Transverse colon (tissue), 4 donors: ENCODE measurements around the gene LGALS3BP. TPM values are rescaled to one million over a fixed set of nuclear protein-coding genes. Genes with fewer than 3 reads are reported as not detected.

Experiments used
- DNase-seq: peaks from one replicate; pipeline ENCODE4 v3.0.0-alpha.2; 2019
- H3K27ac ChIP-seq, 4 donors: fragments of 200-600 bp; sonication (generic); 2 replicates each; pipeline ENCODE4 v1.5.1; 2016 to 2018; ENCODE audit warnings: inconsistent platforms in 4 of 4
- H3K27me3 ChIP-seq: fragments of 200-600 bp; sonication (generic); 2 replicates; pipeline ENCODE4 v1.5.1; 2017; ENCODE audit warnings: inconsistent platforms
- H3K36me3 ChIP-seq, 4 donors: fragments of 200-600 bp; sonication (generic); 2 replicates each; pipeline ENCODE4 v1.5.1; 2017 to 2019; ENCODE audit warnings: inconsistent platforms in 4 of 4
- H3K4me1 ChIP-seq, 4 donors: fragments of 200-600 bp; sonication (generic); 2 replicates each; pipeline ENCODE4 v1.5.1; 2017 to 2020; ENCODE audit warnings: inconsistent platforms in 4 of 4
- H3K4me3 ChIP-seq, 4 donors: fragments of 200-600 bp; sonication (generic); 1 replicate in 1 of 4; 2 replicates in 3 of 4; pipeline versions ENCODE4 v1.5.1 to v1.6.1; 2017 to 2019; ENCODE audit warnings: inconsistent platforms in 4 of 4
- H3K9me3 ChIP-seq, 2 donors: fragments of 200-600 bp; sonication (generic); 2 replicates each; pipeline ENCODE4 v1.5.1; 2017 to 2019; ENCODE audit warnings: inconsistent platforms in 2 of 2
- CTCF ChIP-seq, 5 experiments: fragments of 200-600 bp in 3 of 5; fragments of 450-650 bp in 2 of 5; sonication (generic) in 3 of 5; IDR thresholded peaks; 1 replicate in 2 of 5; 2 replicates in 3 of 5; pipeline ENCODE4 v1.5.1; 2016 to 2017; ENCODE audit warnings: antibody characterized with exemption in 5 of 5, inconsistent platforms in 3 of 5, mild to moderate bottlenecking in 2 of 5, moderate library complexity in 1 of 5
- EP300 ChIP-seq: sonication (generic); formaldehyde crosslinking; IDR thresholded peaks from one replicate; pipeline ENCODE4 v1.6.1; 2017; ENCODE audit warnings: antibody characterized with exemption, low read depth
- POLR2A ChIP-seq: fragments of 450-650 bp; IDR thresholded peaks from one replicate; pipeline ENCODE4 v1.6.1; 2016; ENCODE audit warnings: antibody characterized with exemption, mild to moderate bottlenecking, moderate library complexity
- POLR2AphosphoS5 ChIP-seq, 3 donors: sonication (generic); formaldehyde crosslinking; IDR thresholded peaks; one replicate each; pipeline ENCODE4 v1.6.1; 2016; ENCODE audit warnings: antibody characterized with exemption in 3 of 3
- WGBS, 2 donors: methylation state at CpG; one replicate each; pipeline ENCODE4 v1.1.5; 2018; ENCODE audit warnings: low coverage in 1 of 2; 5-methylcytosine and 5-hydroxymethylcytosine counted together
- in situ Hi-C, 4 donors: fragments of 200-750 bp; cut with MboI; loops; one replicate each; pipeline versions ENCODE4 v1.15.0 to v1.15.1; 2017; ENCODE audit warnings: low sequenced_read_pairs in 3 of 4, low pct_ligation_motif_present in 1 of 4, low pct_unique_long_range_greater_than_20kb in 1 of 4
- intact Hi-C: fragments of 100-400 bp; cut with DNase I; formaldehyde crosslinking; loops from one replicate; pipeline ENCODE4 v1.15.1; 2023; ENCODE audit warnings: low total_unique reads
- total RNA-seq, 4 donors: library from RNA; depleted of rRNA; stranded (reverse); fragments of >200 nt; gene quantifications; one replicate each; pipeline ENCODE4 v1.1.0, GENCODE V29; 2016

Gene LGALS3BP
- total RNA-seq, 4 donors from 2014 or later = 796 to 1,440 (median 1,077) TPM

- no peak overlapping the region for H3K27ac ChIP-seq
- WGBS, 2 donors = 70 to 82% methylated on average over 2 to 10 of the region's 10 CpGs
- in situ Hi-C loops = no loop called here
- DNase-seq = no peak
- intact Hi-C loops = no loop called here
- no peak for TF ChIP-seq POLR2AphosphoS5 (IDR thresholded peaks at IDR 0.05)
- TF ChIP-seq EP300 = no peak
- no peak for TF ChIP-seq POLR2A
- TF ChIP-seq CTCF (IDR thresholded peaks at IDR 0.05) = no peak
- no peaks in the 10 kb centered on the region for H3K9me3 ChIP-seq
- no peak overlapping the region for H3K4me3 ChIP-seq
- no peaks in the 10 kb centered on the region for H3K36me3 ChIP-seq
- H3K27me3 ChIP-seq = no peaks in the 10 kb centered on the region
- H3K4me1 ChIP-seq = peaks cover 0 to 9% (median 4%) of the 10 kb centered on the region in 4 donors
Observed at GRCh38 chr17:78944956-78945355, 34.8 kb downstream of the LGALS3BP start.

GRCh38 chr17:78944026-78944425 is 35.7 kb downstream of the LGALS3BP start:
- in situ Hi-C loops (no loop called here), intact Hi-C loops (no loop called here)
- no peak overlapping the region for H3K4me3 ChIP-seq
- WGBS, 2 donors = 93 to 96% methylated on average over 4 to 7 of the region's 7 CpGs
- no peak for DNase-seq
- H3K4me1 ChIP-seq = peaks cover 0 to 9% (median 4%) of the 10 kb centered on the region in 4 donors
- H3K27me3 ChIP-seq = no peaks in the 10 kb centered on the region
- no peak overlapping the region for H3K27ac ChIP-seq
- H3K9me3 ChIP-seq = no peaks in the 10 kb centered on the region
- TF ChIP-seq EP300 (no peak), CTCF (IDR thresholded peaks at IDR 0.05) (no peak), POLR2A (no peak), POLR2AphosphoS5 (IDR thresholded peaks at IDR 0.05) (no peak)
- no peaks in the 10 kb centered on the region for H3K36me3 ChIP-seq

- no peak for DNase-seq
- H3K36me3 ChIP-seq = no peaks in the 10 kb centered on the region
- intact Hi-C loops = no loop called here
- TF ChIP-seq EP300 (no peak), POLR2A (no peak)
- no peaks in the 10 kb centered on the region for H3K9me3 ChIP-seq
- H3K27ac ChIP-seq = no peak overlapping the region
- no peaks in the 10 kb centered on the region for H3K27me3 ChIP-seq
- in situ Hi-C loops = no loop called here
- no peak overlapping the region for H3K4me3 ChIP-seq
- WGBS, 2 donors = 64% methylated on average over 6 of the region's 6 CpGs; no CpG with 5 or more reads in 1 of the 2 donors
- peaks cover 0 to 3% (median under 1%) of the 10 kb centered on the region in 4 donors for H3K4me1 ChIP-seq
Observed at GRCh38 chr17:78940708-78941107, 39.0 kb downstream of the LGALS3BP start.

GRCh38 chr17:78940258-78940657 is 39.5 kb downstream of the LGALS3BP start:
- intact Hi-C loops (no loop called here), in situ Hi-C loops (no loop called here)
- no peaks in the 10 kb centered on the region for H3K27me3 ChIP-seq
- DNase-seq = no peak
- 80 to 82% methylated on average over 5 of the region's 5 CpGs for WGBS, 2 donors
- no peaks in the 10 kb centered on the region for H3K9me3 ChIP-seq
- no peak overlapping the region for H3K27ac ChIP-seq
- no peaks in the 10 kb centered on the region for H3K36me3 ChIP-seq
- no peak overlapping the region for H3K4me3 ChIP-seq
- peaks cover 0 to 6% (median 4%) of the 10 kb centered on the region in 4 donors for H3K4me1 ChIP-seq
- no peak for TF ChIP-seq POLR2A
- TF ChIP-seq POLR2AphosphoS5 (IDR thresholded peaks at IDR 0.05) = no peak
- TF ChIP-seq CTCF (IDR thresholded peaks at IDR 0.05) = no peak

- Histone ChIP-seq H3K4me1 (peaks cover 5 to 13% (median 10%) of the 10 kb centered on the region in 4 donors), H3K9me3 (no peaks in the 10 kb centered on the region), H3K27me3 (no peaks in the 10 kb centered on the region), H3K27ac (no peak overlapping the region), H3K36me3 (no peaks in the 10 kb centered on the region), H3K4me3 (no peak overlapping the region)
- WGBS, 2 donors = 92% methylated on average over 6 of the region's 6 CpGs; no CpG with 5 or more reads in 1 of the 2 donors
- in situ Hi-C loops (no loop called here), intact Hi-C loops (no loop called here)
- TF ChIP-seq CTCF (IDR thresholded peaks at IDR 0.05) (no peak), POLR2A (no peak), POLR2AphosphoS5 (IDR thresholded peaks at IDR 0.05) (no peak), EP300 (no peak)
- DNase-seq = no peak
Observed at GRCh38 chr17:78939615-78940014, 40.1 kb downstream of the LGALS3BP start.
